ENCODE results near the gene CES2.
A peak's percentile ranks its signal among the peaks of the same experiment; 100 is the strongest.

The CES2 gene

DNA sequence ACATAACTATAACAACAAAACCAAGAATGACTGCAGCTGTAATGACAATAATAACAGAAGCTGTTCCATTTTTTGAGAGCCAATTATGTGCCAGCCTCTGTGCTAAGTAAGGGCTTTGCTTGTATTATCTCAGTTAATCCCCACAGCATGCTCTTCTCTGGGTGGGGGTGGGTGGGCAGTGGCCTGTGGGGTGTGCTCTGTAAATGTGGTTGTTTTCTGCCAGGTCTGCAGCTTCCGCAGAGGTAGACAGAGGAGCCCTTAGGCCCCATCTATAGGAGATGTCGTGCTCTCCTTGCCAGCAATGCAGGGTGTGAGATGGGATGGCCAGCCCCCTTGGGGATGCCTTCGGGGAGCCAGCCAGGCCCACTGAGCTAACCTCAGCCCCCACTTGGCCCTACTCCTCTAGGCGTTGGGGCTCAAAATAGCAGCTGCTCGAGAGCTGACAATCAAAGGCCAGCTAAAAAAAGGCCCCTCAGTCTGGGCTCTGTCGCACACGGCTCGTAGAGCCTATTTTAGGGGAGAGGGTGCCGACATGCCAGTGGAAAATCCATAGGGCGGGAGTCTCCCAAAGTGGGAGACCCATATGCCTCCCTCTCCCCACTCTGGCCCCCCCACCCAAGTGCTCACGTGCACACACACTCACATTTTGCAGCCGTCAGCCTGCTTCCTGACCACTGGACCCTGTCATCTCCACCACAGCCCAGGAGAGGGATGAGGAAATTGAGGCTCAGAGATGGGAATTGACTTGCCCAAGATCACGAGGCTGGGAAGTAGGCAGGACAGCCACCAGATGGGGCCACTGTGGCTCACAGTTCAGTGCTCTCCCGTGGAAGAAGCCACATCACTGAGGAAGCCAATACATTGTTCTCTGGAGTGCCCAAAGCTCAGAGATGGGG, 32.4 kb upstream of the CES2 start:
- no peak for DNase-seq

DNA sequence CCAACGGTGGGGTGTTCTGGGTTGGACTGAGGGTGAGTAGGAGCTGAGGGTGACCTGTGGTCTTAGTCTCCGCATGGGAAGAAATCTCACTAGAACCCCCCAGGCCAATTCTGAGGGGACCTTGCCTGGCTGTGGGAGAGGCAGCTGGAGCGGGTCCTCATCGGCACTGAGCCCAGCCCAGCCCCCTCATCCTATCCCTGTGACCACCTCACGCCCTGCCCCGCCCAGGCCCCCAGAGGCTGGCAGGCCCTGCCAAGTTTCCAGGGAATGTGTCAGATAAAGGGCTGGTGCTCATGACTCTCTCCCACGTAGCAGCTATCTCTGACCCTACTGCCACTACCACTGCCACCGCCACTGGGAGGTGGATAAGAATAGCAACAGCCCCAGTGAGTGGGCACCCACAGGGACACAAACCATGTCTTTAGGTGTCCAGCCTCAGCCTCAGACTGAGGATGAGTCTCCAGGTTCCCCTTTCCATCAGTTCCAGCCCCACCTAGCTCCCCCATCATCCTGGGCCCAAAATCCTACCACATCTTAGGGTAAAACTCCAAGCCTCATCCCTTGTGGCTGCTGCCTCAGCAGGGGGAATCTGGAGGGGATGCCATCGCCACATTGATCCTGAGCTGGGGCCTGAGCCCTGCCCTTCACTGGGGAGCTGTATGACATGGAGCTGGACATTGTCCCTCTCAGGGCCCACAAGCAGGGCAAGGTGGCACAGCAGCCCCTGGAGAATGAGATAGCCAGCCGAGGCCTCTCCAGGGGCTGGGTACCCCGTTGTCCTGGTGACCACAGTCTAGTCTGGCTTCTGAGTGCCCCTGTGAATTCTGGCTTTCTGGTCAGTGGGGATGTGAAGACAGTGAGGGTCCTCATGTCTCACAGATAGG, 31.5 kb upstream of the CES2 start:
- DNase-seq = no peak

DNA sequence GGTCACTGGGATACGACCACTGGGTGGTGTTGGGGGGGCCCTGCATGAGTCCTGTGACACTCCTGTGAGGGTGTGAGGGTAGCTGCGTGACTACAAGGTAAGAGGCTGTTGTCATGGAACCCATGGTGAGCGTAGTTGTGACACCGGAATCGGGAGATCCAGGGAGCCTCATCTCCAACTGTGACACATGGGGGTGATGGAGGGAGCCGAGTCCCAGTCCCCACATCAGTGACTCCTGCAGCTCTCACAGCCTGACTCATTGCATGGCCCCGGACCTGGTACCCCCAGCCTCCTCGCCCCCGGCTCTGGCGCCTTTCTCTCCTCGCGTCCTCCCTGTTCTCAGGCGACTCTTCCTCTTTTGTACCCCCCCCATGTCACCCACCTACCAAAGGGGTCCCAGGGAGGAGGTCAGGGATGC, 30.9 kb upstream of the CES2 start:
- no peak for DNase-seq

DNA sequence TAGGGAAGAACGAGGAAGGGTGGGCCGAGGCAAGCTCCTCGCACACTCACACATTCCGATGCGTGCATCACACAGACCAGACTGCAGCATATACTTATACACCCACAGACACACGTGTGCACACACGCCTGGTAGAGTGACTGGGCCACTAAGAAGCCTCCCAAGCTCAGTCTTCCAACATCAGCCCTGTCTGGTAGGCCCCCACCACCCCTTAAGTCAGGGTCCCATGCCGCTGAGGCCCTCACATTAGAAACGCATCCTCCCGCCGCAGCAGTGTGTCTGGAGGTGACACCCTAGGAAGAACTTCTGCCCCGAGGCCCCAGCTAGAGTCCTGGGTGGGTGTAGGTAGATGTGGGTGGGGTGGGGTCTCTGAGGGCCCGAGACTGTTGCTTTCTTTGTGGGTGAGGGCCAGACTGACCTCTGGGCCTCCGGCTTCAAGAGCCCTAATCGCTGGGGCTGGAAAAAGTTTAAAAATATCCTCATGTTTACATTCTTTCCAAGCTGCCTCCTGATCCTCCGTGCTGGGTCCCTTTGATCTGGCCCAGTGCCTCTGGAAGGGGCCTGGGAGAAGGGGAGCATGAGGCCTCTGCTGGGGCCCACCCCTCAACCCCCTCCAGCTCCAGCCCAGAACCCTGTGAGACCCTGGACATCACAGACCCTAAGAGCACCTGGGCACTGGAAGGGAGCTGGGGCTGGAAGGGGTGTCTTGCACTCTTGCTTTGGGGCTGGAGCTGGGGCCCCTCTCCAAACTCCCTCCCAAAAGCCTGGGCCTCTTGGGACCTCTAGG, 30.3 kb upstream of the CES2 start:
- no peak for DNase-seq

DNA sequence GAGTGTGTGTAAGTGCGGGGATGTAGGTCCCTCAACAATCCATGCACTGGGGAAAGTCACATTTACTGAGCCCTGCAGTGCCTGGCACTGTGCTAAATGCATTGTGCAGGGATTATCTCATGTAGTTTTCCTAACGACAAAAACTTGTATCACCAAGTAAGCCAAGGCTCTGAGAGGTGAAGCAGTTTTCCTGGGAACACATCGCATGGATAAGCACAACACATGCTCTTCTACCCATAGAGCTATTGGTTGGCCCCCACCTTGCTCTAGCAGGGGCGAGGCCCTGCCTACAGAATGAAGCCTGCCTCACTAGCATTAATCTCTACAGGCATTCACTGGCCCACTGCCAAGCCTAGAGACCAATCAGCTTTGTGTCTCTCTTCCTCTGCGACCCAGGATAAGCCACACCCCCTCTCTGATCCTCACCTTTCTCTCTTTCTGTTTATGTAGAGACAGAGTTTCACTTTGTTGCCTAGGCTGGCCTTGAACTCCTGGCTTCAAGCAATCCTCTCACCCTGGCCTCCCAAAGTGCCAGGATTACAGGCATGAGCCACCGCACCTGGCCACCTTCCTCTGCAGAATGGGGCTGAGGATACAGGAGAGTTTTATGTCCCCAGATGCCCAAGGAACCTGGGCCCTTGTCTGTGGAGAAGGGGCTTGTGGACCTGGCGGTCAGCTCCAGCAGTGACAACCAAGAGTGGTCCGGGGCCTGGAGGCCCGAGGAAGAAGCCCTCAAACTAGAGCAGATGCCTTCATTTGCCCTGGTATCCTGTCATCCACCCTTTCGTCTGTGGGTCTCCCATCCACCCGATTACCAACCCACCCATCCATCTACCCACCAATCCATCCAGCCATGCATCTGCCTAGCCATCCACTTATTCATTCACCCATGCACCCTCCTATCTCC, 29.4 kb upstream of the CES2 start:
- peak; percentile 2 for DNase-seq

DNA sequence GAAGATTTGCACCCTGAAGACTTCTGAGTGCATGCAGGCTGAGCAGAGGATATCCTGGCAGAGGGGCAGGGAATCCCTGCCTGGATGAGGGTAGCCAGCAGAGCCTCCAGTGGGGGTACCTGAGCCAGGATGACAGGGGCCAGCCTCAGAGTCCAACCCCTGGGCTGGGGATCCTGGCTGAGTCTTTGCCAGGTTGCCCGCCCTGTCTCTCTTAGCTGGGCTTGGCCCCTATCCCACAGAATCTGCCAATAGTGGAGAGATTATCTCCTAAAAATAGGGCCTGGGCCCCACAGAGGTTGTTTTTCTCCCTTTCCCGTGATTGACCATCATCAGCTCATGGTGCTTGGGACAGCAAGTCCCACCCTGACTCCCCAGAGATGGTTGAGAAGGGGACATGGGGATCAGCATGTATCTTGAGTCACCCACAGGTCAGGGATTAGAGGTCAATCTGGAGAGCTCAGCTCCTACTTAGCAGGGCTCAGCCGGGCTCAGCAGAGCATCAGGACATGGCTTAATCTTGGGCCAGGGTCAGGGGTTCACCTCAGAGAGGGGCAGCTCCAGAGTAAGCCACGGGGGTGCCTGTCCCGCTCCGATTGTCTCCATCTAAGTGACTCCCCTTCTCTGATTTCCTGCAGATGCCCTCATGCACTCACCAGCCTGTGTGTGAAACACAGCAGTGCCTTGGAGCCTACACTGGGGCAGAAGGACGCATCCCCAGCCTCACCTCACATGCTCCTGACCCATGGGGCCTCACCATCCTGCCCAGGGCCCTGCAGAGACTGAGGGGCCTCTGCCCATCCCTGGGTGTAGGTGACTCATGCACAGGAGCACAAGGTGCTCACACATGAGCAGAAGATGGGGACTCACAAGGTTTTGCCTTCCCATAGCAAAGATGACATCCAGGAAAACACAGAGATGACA, 28.1 kb upstream of the CES2 start:
- DNase-seq = no peak

DNA sequence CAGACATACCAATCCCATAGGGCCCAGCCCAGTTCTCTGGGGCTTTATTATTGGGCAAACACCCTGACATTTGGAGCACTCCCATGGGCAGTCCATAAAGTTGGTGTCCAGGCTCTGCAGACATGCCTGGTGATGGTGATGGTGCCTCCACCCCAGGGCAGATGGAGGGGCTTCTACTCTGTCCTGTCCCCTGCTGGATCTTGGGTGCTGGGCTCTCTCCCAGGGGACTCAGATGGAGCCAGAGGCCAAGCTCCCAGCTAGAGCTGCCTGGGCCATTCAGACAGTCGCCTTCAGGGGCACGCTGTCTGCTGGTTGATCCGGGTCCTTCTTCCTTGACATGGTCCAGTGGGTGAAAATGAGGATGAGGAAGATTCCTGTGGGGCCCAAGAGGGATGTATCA, 27.2 kb upstream of the CES2 start:
- DNase-seq = no peak

DNA sequence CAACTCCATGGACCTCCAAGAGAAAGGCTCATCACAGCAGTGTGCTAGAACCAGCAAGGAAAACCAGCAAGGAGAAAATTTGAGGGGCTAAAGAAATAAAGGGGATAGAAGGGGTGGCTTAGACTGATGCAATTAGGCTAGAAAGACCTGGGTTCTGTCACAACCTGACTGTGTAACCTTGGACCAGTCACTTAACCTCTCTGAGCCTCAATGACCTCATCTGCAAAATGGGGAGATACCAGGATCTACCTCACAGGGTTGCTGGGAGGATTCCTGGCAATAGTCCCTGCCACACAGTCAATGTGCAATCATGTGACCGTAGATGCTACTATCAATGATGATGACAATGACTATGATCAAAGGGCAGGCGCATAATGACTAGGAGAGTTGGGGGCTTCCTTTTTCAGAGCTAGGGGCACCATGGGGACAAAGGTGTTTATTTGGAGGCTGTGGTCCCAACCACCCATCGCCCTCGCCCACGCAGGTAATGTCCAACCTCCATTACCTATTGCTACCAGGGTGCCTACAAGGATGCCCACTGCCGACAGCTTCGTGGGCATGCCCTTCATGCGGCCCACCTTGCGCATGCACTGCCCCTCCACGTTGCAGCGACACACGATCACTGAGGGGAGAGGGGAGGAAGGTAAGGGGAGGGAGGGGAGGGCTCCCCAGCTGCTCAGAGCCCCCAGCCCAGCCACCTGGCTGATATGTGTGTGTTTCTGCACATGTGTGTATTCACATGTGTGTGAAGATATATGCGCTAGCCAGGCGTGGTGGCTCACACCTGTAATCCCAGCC, 26.4 kb upstream of the CES2 start:
- no peak for DNase-seq

DNA sequence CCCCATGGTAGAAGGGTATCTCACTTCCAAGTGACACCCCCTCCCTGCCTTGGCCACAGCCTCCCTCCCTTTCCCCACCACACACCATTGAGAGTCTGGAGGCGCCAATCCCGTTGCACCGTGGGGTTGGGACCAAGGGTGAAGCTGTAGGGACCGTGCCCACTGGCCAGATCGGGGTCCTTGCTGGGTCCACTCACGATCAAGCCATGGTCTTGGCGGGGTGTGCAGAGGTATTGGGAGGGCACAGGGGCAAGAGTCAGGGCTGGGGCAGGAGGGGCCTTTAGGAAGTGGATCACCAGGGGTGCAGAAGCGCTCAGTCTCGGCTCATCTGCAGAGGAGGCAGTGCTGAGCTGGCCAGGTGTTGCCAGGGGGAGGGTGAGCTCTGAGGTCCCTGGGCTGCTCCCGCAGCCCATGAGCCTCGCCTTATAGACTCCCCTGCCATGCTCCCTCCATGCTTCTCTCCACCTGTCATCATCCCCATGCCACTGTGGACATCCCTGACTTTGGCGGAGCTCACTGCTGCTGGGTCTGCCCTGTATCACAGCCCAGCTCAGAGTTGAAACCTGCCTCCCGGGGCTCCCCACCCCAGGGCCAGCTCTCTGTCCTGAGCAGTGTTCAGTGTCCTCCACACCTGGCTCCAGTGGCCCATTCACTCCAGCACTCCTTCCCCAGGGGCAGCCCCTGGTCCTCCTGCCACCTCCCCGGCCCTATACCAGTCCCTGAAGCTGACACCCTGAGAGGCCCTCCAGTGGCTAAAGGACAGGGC, 25.0 kb upstream of the CES2 start:
- no peak for DNase-seq

DNA sequence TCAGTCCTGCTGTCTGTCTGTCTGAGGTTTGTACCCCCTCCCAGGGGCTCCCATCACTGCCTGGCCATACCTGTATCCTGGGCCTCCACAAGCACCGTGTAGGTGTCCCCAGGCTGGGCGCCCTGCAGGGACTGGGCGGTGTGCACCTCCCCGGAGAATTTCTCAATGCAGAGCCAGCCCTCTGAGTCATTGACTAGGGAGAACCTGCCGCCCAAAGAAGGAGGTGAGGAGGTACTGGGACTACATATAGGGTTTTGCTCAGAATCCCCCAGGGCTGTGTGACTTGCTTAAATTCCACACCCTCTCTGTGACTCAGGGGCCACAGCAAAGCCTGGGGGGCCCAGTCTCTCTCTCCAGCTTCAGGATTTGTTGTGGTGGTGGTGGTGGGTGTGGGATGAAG, 24.2 kb upstream of the CES2 start:
- DNase-seq = no peak

DNA sequence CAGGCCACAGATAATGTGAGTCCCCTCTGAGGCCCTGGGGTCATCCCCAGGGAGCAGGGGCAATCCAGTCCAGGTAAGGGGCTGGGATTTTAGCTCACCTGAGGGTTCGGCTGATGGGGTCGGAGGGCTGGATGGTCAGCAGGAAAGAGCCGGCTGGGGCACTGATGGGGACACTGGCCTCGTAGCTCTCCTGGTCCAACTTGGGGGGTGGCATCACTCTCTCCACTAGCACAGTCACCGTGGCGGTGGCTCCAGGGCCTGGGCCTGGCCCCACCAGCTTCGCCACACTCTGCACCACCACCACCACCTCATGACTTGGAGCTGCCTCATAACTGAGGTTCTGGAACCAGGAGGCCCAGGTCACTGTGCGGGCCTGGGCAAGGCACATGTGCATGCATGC, 23.5 kb upstream of the CES2 start:
- no peak for DNase-seq

DNA sequence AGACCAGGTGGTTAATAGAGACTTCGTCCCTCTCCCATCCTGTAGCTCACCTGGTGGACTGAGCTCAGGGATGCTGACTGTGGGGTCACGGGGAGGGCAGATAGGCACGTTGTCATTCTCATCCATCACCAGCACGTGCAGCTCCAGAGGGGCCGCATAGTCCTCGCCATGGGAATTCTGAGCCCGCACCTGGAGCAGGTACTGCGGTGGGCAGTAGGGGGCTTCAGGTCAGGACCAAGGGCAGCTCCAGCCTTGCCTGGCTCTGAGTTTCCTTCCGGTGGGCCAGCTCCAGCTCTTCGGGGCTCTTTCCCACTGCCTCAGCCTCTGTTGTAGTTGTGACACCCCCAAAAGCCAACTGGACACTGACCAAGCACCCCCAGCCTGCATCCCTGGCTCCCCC, 22.2 kb upstream of the CES2 start:
- DNase-seq = no peak

DNA sequence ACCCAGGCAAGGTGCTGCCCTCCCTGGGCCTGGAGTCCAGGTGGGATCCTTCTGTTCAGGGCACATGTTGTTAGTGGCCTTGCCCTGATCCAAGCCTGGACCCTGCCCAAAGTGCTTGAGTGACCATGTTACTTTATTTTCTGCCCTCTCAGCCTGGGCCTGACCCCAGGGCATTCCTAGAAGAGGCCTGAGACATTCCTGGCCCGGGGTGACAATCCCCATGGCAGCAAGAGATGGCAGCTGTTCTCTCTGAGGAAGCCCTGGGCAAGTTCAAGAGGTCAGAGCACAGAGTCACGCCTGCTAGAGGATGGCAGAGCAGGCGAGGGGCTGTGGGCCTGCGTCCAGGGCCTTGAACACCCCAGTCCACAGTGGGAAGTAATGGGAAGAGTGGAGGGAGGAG, 21.6 kb upstream of the CES2 start:
- DNase-seq = no peak

DNA sequence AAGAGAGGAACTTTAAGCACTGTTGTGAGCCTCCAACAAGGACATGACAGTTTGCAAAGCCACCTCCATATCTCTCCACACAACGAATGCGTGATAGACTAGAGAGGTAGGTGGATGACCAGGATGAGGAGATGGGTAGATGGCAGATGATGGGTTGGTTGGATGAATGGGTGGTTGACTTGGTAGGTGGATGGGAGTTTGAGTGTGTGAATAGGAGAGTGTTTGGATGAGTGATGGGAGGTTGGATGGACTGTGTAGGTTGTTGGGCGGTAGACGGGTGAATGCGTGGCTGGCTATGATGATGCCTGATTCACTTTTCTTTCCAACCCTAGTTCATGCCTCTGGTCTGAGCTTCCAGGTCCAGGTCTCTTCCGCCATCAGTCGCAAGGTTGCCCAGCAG, 20.8 kb upstream of the CES2 start:
- no peak for DNase-seq

DNA sequence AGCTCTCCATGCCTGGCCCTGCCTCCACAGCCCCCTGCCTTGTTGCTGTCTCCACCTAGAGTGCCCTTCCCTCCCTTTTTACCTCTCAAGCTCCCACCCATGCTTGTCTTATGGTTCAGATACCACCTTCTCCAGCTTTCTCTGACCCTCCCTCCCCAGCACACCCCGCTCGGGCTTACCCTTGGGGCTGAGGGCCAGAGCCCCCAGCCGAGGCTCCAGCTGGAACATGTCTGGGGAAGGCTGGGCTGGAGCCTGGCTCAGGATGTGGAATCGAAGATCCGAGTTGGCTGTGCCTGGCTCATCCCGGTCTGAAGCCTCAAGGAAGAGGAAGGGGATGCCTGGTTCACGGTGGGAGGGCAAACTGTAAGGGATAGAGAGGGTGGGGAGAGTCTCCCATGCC, 20.3 kb upstream of the CES2 start:
- no peak for DNase-seq

DNA sequence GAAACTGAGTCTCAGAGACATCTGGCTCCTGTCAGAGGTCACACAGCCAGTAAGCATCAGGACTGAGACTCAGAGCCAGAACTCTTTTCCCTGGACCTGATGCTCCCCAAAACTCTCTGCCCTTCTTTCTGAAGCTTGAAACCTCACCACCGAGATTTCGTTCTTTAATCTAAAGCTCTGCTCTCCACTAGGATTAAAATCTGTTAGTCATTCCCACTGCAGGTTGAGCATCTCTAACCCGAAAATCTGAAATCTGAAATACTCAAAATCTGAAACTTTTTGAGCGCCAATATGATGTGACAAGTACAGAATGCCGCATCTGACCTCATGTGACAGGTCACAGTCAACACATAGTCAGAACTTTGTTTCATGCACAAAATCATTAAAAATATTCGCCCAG, 18.8 kb upstream of the CES2 start:
- no peak for DNase-seq

DNA sequence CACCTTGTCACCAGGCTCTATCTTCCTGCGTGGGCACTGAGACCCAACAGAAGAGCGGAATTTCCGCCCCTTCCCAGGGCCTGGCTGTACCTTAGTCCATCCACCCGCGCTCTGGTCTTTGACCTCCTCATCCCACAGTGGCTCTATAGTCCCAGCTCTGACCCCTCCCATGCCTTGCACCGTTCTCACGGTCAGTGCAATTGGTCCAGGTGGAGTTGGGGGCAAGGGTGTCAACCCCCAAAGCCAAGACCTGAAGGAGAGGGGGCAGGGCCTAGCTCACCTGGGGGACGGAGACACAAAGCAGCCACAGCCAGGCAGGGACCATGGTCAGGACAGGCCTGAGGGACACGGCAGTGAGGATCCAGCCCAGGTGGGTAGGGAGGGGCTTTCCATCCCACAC, 17.6 kb upstream of the CES2 start:
- no peak for DNase-seq

DNA sequence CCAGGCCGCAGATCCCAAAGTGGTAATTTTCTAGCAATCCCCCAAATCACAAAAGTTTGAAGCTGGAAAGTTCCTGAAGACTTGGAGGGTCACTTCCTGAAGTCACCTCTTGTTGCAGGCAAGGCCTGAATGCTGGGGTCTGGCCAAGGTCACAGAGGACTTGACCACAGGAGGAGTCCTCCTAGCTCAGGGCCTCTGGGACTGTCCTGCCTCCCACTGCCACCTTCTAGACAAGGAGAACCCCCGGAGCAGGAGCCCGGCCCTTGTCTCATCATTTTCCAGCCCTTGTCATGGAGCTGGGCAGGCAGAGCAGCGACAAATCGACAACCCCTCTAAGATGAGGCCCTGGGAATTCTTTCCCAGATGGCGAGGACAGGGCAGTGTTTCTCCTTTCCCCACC, 17.0 kb upstream of the CES2 start:
- no peak for DNase-seq

DNA sequence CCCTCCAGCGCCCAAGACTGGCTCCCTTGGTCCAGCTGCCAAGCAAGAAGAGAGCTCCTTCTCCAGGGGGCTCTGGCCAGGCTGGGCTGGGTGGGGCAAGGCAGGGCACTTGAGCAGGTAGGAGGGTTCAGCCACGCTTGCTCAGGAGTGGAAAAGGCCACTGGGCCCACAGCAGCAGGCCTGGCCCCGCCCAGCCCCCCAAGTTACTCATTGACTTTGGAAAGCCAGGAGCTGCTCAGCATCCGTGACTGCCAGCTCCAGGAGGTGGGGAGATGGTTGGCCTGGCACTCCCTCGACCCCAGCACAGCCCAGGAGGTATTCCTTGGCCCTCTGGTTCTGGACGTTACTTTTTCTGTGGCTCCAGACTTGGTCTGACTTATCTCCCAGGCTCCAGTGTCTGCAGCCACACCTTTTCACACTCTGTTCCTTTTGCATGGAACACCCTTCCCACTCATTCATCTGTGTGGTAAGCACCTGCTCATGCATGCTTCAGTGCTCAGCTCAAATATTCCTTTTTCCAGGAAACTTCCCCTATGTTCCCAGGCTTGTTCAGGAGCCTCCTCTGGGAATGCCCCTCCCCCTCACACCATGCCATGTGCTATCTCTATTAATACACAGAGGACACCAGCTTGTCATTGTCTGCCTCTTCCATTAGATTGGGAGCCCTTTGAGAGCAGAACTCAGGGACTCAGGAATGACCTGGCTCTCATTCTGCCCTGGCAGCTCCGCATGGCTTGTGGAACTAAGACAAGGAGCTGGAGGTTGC, 16.3 kb upstream of the CES2 start, which contains the start of gene CDH16:
Gene CDH16, minus strand, starts transcription at position 83 of the 766 bp plus-strand sequence. CDS start 820 bp downstream, outside the sequence.
- DNase-seq = no peak

All from NCI-H345 (cell line).